ENCODE results near the gene CXCL5. TPM values are rescaled to one million over a fixed set of nuclear protein-coding genes. Genes with fewer than 3 reads are reported as not detected.
A peak's percentile ranks its signal among the peaks of the same experiment; 100 is the strongest.

CXCL5 gene
- total RNA-seq, 1 experiment from 2014 or later = 0.10 TPM

DNA sequence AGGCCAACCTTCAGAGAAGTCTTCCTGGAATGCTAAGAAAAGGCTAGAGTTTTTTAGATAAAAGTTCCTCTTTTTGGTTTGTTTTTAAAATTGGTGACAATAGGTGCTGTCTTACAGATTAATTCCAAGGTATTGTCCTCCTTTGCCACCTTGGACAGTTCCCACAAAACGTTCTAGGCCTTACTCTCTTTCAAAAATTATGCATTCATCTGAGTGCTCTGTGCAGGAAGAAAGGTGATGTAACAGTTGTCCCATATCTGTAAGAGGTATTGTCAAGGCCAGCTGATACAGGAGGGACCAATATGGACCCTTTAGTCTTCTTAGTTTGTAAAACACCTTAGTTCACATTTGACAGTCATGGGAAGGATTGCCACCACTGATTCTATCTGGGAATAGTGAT lies 15.9 kb upstream of the CXCL5 start:
- H3K27ac ChIP-seq (ENCODE audit: low read length) = no peak overlapping the region
- CTCF ChIA-PET = no interaction called here

DNA sequence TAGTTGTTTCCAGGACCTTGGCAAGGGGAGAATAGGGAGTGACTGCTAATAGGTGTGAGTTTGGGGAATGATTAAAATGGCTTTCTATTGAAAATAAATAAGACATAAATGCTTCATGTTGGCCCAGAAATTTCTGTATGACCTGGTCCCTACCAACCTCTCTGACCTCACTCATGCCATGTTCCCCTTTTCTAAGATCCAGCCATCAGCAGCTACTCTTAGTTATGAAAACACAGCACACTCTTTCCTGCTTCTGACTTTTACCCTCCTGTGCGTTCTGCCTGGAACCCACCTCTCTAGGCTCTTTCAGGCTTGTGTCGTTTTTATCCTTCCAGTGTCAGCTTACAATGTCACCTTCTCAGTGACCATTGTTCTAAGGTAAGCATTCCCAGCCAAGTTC lies 14.8 kb upstream of the CXCL5 start:
- no peak overlapping the region for H3K4me3 ChIP-seq (ENCODE audit: low read depth in 2 of 2, low read length in 2 of 2)
- in situ Hi-C loops (cut with HindIII; ENCODE audit: low pct_unique_long_range_greater_than_20kb, low sequenced_read_pairs) = no loop called here
- no peak overlapping the region for H3K27ac ChIP-seq (ENCODE audit: low read length)
- intact Hi-C loops (cut with micrococcal nuclease; ENCODE audit: unreplicated experiment) = no loop called here
- no peaks in the 10 kb centered on the region for H3K4me1 ChIP-seq (ENCODE audit: control insufficient read depth, insufficient read depth, low read length)
- ChIA-PET CTCF (no interaction called here), POLR2A (interaction anchor here (0.7 kb wide), 1 partner anchor 557 kb away, joined by 3 read pairs; no protein-coding TSS in a partner anchor)
- no peak for DNase-seq (ENCODE audit: low read depth, low spot score)
- TF ChIP-seq SIN3A (IDR thresholded peaks at IDR 0.05; ENCODE audit: borderline replicate concordance, insufficient read depth, low read depth, low read length) (no peak), POLR2AphosphoS5 (IDR thresholded peaks at IDR 0.05; ENCODE audit: low read depth, low read length) (no peak), TCF7L2 (IDR thresholded peaks at IDR 0.05; ENCODE audit: low read depth, low read length) (no peak)
- TF ChIP-seq, protein P1, sequence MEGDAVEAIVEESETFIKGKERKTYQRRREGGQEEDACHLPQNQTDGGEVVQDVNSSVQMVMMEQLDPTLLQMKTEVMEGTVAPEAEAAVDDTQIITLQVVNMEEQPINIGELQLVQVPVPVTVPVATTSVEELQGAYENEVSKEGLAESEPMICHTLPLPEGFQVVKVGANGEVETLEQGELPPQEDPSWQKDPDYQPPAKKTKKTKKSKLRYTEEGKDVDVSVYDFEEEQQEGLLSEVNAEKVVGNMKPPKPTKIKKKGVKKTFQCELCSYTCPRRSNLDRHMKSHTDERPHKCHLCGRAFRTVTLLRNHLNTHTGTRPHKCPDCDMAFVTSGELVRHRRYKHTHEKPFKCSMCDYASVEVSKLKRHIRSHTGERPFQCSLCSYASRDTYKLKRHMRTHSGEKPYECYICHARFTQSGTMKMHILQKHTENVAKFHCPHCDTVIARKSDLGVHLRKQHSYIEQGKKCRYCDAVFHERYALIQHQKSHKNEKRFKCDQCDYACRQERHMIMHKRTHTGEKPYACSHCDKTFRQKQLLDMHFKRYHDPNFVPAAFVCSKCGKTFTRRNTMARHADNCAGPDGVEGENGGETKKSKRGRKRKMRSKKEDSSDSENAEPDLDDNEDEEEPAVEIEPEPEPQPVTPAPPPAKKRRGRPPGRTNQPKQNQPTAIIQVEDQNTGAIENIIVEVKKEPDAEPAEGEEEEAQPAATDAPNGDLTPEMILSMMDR (IDR thresholded peaks at IDR 0.05) = no peak
- TF ChIP-seq, protein P2, sequence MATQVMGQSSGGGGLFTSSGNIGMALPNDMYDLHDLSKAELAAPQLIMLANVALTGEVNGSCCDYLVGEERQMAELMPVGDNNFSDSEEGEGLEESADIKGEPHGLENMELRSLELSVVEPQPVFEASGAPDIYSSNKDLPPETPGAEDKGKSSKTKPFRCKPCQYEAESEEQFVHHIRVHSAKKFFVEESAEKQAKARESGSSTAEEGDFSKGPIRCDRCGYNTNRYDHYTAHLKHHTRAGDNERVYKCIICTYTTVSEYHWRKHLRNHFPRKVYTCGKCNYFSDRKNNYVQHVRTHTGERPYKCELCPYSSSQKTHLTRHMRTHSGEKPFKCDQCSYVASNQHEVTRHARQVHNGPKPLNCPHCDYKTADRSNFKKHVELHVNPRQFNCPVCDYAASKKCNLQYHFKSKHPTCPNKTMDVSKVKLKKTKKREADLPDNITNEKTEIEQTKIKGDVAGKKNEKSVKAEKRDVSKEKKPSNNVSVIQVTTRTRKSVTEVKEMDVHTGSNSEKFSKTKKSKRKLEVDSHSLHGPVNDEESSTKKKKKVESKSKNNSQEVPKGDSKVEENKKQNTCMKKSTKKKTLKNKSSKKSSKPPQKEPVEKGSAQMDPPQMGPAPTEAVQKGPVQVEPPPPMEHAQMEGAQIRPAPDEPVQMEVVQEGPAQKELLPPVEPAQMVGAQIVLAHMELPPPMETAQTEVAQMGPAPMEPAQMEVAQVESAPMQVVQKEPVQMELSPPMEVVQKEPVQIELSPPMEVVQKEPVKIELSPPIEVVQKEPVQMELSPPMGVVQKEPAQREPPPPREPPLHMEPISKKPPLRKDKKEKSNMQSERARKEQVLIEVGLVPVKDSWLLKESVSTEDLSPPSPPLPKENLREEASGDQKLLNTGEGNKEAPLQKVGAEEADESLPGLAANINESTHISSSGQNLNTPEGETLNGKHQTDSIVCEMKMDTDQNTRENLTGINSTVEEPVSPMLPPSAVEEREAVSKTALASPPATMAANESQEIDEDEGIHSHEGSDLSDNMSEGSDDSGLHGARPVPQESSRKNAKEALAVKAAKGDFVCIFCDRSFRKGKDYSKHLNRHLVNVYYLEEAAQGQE (IDR thresholded peaks at IDR 0.05; ENCODE audit: insufficient read depth in 1 of 2, low read depth in 2 of 2, low read length in 1 of 2) = no peak
- BruUV-seq (replicated peaks) = no TSS peak
- no peaks in the 10 kb centered on the region for H3K9me3 ChIP-seq (ENCODE audit: control insufficient read depth, insufficient read depth, low read depth, low read length)
- no peaks in the 10 kb centered on the region for H3K36me3 ChIP-seq (ENCODE audit: control insufficient read depth, insufficient read depth, low read length)
- ATAC-seq = no peak
- H3K27me3 ChIP-seq (ENCODE audit: control insufficient read depth, insufficient read depth, low read length) = no peaks in the 10 kb centered on the region

More for the DNA sequence above, 15.9 kb upstream of the CXCL5 start:
- no peaks in the 10 kb centered on the region for H3K4me1 ChIP-seq (ENCODE audit: control insufficient read depth, insufficient read depth, low read length)
- DNase-seq (ENCODE audit: low read depth, low spot score) (no peak), ATAC-seq (no peak)
- no peaks in the 10 kb centered on the region for H3K9me3 ChIP-seq (ENCODE audit: control insufficient read depth, insufficient read depth, low read depth, low read length)
- no peaks in the 10 kb centered on the region for H3K36me3 ChIP-seq (ENCODE audit: control insufficient read depth, insufficient read depth, low read length)
- no peak overlapping the region for H3K4me3 ChIP-seq (ENCODE audit: low read depth in 2 of 2, low read length in 2 of 2)
- intact Hi-C loops (cut with micrococcal nuclease; ENCODE audit: unreplicated experiment) = no loop called here
- in situ Hi-C loops (cut with HindIII; ENCODE audit: low pct_unique_long_range_greater_than_20kb, low sequenced_read_pairs) = no loop called here
- BruUV-seq (replicated peaks) = no TSS peak
- no peak for TF ChIP-seq POLR2AphosphoS5 (IDR thresholded peaks at IDR 0.05; ENCODE audit: low read depth, low read length)
- TF ChIP-seq, protein P2 (IDR thresholded peaks at IDR 0.05; ENCODE audit: insufficient read depth in 1 of 2, low read depth in 2 of 2, low read length in 1 of 2) = peak in 1 of 2 experiments; percentile 69; a peak in 2 of 4 replicates
- no peak for TF ChIP-seq SIN3A (IDR thresholded peaks at IDR 0.05; ENCODE audit: borderline replicate concordance, insufficient read depth, low read depth, low read length)
- TF ChIP-seq, protein P1 (IDR thresholded peaks at IDR 0.05) = no peak
- no peak for TF ChIP-seq TCF7L2 (IDR thresholded peaks at IDR 0.05; ENCODE audit: low read depth, low read length)
- POLR2A ChIA-PET = no interaction called here
- no peaks in the 10 kb centered on the region for H3K27me3 ChIP-seq (ENCODE audit: control insufficient read depth, insufficient read depth, low read length)

Measured in Panc1 (cell line).